CD14-positive monocyte (primary cell): ENCODE results near the gene CDYL2. TPM values are rescaled to one million over a fixed set of nuclear protein-coding genes. Genes with fewer than 3 reads are reported as not detected.

ENCODE experiments used
- DNase-seq, 3 donors: peaks; one replicate each; pipeline ENCODE4 v3.0.0-alpha.2; 2011 to 2022
- H2AFZ ChIP-seq: 2 replicates; pipeline ENCODE4 v1.6.0; 2012; ENCODE audit warnings: mild to moderate bottlenecking, low read depth, low read length, inconsistent platforms; ENCODE audit not compliant: insufficient read depth, poor library complexity, severe bottlenecking
- H3K27ac ChIP-seq, 2 donors: 1 replicate in 1 of 2; 2 replicates in 1 of 2; pipeline ENCODE4 v1.5.1; 2012 to 2013; ENCODE audit warnings: low read length in 2 of 2, control low read depth in 1 of 2, inconsistent platforms in 1 of 2, low read depth in 1 of 2, mild to moderate bottlenecking in 1 of 2
- H3K27me3 ChIP-seq, 2 donors: one replicate each; pipeline versions ENCODE4 v1.6.0 to v1.6.1; 2011 to 2013; ENCODE audit warnings: low read length in 2 of 2; ENCODE audit not compliant: control insufficient read depth in 2 of 2, insufficient read depth in 2 of 2
- H3K36me3 ChIP-seq, 2 donors: replicated peaks in 1 of 2; 1 replicate in 1 of 2; 2 replicates in 1 of 2; pipeline versions ENCODE4 v1.5.1 to v1.6.1; 2012 to 2013; ENCODE audit warnings: low read length in 2 of 2, control low read depth in 1 of 2, inconsistent platforms in 1 of 2, mild to moderate bottlenecking in 1 of 2; ENCODE audit not compliant: insufficient read depth in 2 of 2, control insufficient read depth in 1 of 2
- H3K4me1 ChIP-seq, 2 donors: 1 replicate in 1 of 2; 2 replicates in 1 of 2; pipeline versions ENCODE4 v1.5.1 to v1.6.1; 2012 to 2013; ENCODE audit warnings: low read length in 2 of 2, control low read depth in 1 of 2, inconsistent platforms in 1 of 2, mild to moderate bottlenecking in 1 of 2, moderate library complexity in 1 of 2; ENCODE audit not compliant: insufficient read depth in 2 of 2, control insufficient read depth in 1 of 2
- H3K4me2 ChIP-seq: replicated peaks from 2 replicates; pipeline ENCODE3; 2012; ENCODE audit warnings: low read length, moderate library complexity, mild to moderate bottlenecking; ENCODE audit not compliant: poor library complexity, severe bottlenecking; ENCODE audit errors: extremely low read depth
- H3K4me3 ChIP-seq, 3 experiments: fragments of 200-600 bp in 1 of 3; sonication (generic) in 1 of 3; replicated peaks in 1 of 3; 1 replicate in 2 of 3; 2 replicates in 1 of 3; pipeline ENCODE4 v1.5.1; 2011 to 2013; ENCODE audit warnings: low read length in 3 of 3, mild to moderate bottlenecking in 3 of 3, control low read depth in 2 of 3, low read depth in 2 of 3, inconsistent platforms in 1 of 3, moderate library complexity in 1 of 3
- H3K79me2 ChIP-seq: 2 replicates; pipeline ENCODE4 v1.6.0; 2012; ENCODE audit warnings: mild to moderate bottlenecking, control low read depth, inconsistent platforms, low read length, moderate library complexity; ENCODE audit not compliant: insufficient read depth
- H3K9ac ChIP-seq: 2 replicates; pipeline ENCODE4 v1.6.0; 2017; ENCODE audit warnings: low read length, mild to moderate bottlenecking; ENCODE audit not compliant: insufficient read depth, poor library complexity, severe bottlenecking
- H3K9me3 ChIP-seq, 2 donors: replicated peaks in 1 of 2; 1 replicate in 1 of 2; 2 replicates in 1 of 2; pipeline versions ENCODE4 v1.5.1 to v1.6.1; 2012 to 2013; ENCODE audit warnings: low read length in 2 of 2, control low read depth in 1 of 2; ENCODE audit not compliant: control insufficient read depth in 1 of 2, insufficient read depth in 1 of 2
- H4K20me1 ChIP-seq: 2 replicates; pipeline ENCODE4 v1.6.0; 2012; ENCODE audit warnings: mild to moderate bottlenecking, low read length, control low read depth, moderate library complexity; ENCODE audit not compliant: insufficient read depth
- H3K27ac Mint-ChIP-seq, 7 donors: one replicate each; pipeline ENCODE4 v1.8.0; 2020; ENCODE audit warnings: mild to moderate bottlenecking in 7 of 7, mixed read lengths in 7 of 7, moderate library complexity in 6 of 7, inconsistent platforms in 2 of 7
- H3K27me3 Mint-ChIP-seq, 3 donors: one replicate each; pipeline ENCODE4 v1.8.0; 2021 to 2022; ENCODE audit warnings: low read depth in 3 of 3, mild to moderate bottlenecking in 3 of 3, mixed read lengths in 3 of 3, moderate library complexity in 3 of 3, inconsistent platforms in 1 of 3
- H3K36me3 Mint-ChIP-seq, 2 donors: one replicate each; pipeline ENCODE4 v1.8.0; 2020; ENCODE audit warnings: mixed read lengths in 2 of 2, inconsistent platforms in 1 of 2, mild to moderate bottlenecking in 1 of 2
- H3K4me1 Mint-ChIP-seq: one replicate; pipeline ENCODE4 v1.8.0; 2020; ENCODE audit warnings: mild to moderate bottlenecking, mixed read lengths
- H3K4me3 Mint-ChIP-seq, 2 donors: one replicate each; pipeline ENCODE4 v1.8.0; 2020; ENCODE audit warnings: mild to moderate bottlenecking in 2 of 2, mixed read lengths in 2 of 2, moderate library complexity in 1 of 2
- H3K9me3 Mint-ChIP-seq, 7 donors: one replicate each; pipeline ENCODE4 v1.8.0; 2020 to 2022; ENCODE audit warnings: mixed read lengths in 7 of 7, mild to moderate bottlenecking in 6 of 7, moderate library complexity in 6 of 7, inconsistent platforms in 2 of 7
- CTCF ChIP-seq: fragments of 200-600 bp; IDR thresholded peaks from one replicate; pipeline ENCODE4 v1.8.0; 2022; ENCODE audit warnings: antibody characterized with exemption, mild to moderate bottlenecking
- WGBS: methylation state at CpG from one replicate; pipeline ENCODE4 v1.1.5; 2013; ENCODE audit warnings: missing lambda C conversion rate; ENCODE audit not compliant: insufficient coverage; 5-methylcytosine and 5-hydroxymethylcytosine counted together
- intact Hi-C, 2 donors: fragments of 100-400 bp; cut with micrococcal nuclease; formaldehyde crosslinking; loops; one replicate each; pipeline versions ENCODE4 v1.15.0 to v1.15.1; 2023
- polyA plus RNA-seq, 3 donors: library from polyadenylated mRNA; depleted of rRNA in 1 of 3; unstranded in 2 of 3; stranded (reverse) in 1 of 3; fragments of 300-500 nt in 2 of 3; fragments of >200 nt in 1 of 3; fragmentation: Illumina TruSeq in 2 of 3; gene quantifications; 1 replicate in 2 of 3; 2 replicates in 1 of 3; pipeline ENCODE4 v1.2.3, GENCODE V29; 2012 to 2021

The CDYL2 gene
- polyA plus RNA-seq, 3 donors: 0.42 to 2.6 (median 0.93) TPM

- Histone ChIP-seq H3K4me1 (peaks cover 30 to 33% of the 10 kb centered on the region in 2 donors), H3K36me3 (no peaks in the 10 kb centered on the region), H3K4me3 (peak overlapping the region; percentile 43 to 65 (median 58)), H3K9me3 (no peaks in the 10 kb centered on the region), H3K27me3 (peaks cover 6 to 12% of the 10 kb centered on the region in 2 donors), H3K27ac (no peak overlapping the region), H2AFZ (peak overlapping the region; percentile 48), H3K4me2 (peak overlapping the region; percentile 65), H4K20me1 (peaks cover 3% of the 10 kb centered on the region), H3K9ac (no peak overlapping the region), H3K79me2 (peaks cover 4% of the 10 kb centered on the region)
- Mint-ChIP-seq H3K9me3 (peaks cover 0 to 5% (median 0%) of the 10 kb centered on the region in 7 donors), H3K36me3 (peaks cover 4 to 6% of the 10 kb centered on the region in 2 donors), H3K4me1 (peaks cover 14% of the 10 kb centered on the region), H3K27me3 (peaks cover 8 to 14% (median 11%) of the 10 kb centered on the region in 3 donors), H3K4me3 (peak overlapping the region; percentile 99), H3K27ac (peak overlapping the region in 6 of 7 donors; percentile 26 to 78 (median 44))
- TF ChIP-seq CTCF: peak; percentile 87
- intact Hi-C loops: loop anchor here in 1 of 2 donors (5.0 kb wide), 1 partner anchor 126 kb away; no protein-coding TSS in a partner anchor
- peak; percentile 11 to 40 (median 21) for DNase-seq
- 6% methylated on average over 26 of the region's 87 CpGs for WGBS
These were observed 901 bp downstream of the CDYL2 start for GRCh38 chr16:80803339-80804055.

DNA sequence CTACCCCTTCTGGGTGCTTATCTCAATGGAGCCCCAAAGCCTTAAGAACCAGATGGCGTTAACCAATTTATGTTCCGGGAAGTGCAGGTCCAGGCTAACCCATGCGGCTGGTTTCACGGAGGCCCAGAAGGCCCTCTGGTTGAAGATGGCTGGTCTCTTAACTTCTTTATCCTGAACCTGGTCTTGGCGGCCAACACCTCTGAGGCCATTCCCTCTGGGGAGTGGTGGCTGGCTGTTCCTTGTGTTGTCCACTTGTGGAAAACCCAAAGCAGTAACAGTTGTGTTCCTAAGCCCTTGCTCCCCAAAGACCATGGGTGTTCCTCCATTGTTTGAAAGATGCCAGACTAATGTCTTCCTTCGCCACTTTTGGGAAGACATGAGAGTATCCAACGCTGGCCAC is 1.5 kb downstream of the CDYL2 start:
- peak overlapping the region in 1 of 7 donors; percentile 45 for H3K27ac Mint-ChIP-seq
- Histone ChIP-seq H3K9me3 (no peaks in the 10 kb centered on the region), H3K4me1 (peaks cover 24 to 27% of the 10 kb centered on the region in 2 donors), H3K27me3 (peaks cover 6 to 12% of the 10 kb centered on the region in 2 donors), H4K20me1 (peaks cover 3% of the 10 kb centered on the region), H3K36me3 (no peaks in the 10 kb centered on the region), H3K4me2 (peak overlapping the region; percentile 65), H3K27ac (no peak overlapping the region), H3K79me2 (peaks cover 4% of the 10 kb centered on the region), H3K9ac (no peak overlapping the region), H3K4me3 (peak overlapping the region in 2 of 3 experiments; percentile 12 to 65), H2AFZ (peak overlapping the region; percentile 48)
- intact Hi-C loops: loop anchor here in 1 of 2 donors (5.0 kb wide), 1 partner anchor 126 kb away; no protein-coding TSS in a partner anchor
- H3K9me3 Mint-ChIP-seq: peaks cover 0 to 5% (median 0%) of the 10 kb centered on the region in 7 donors
- H3K4me3 Mint-ChIP-seq: peak overlapping the region; percentile 63 to 75
- H3K4me1 Mint-ChIP-seq: peaks cover 14% of the 10 kb centered on the region
- no peak for DNase-seq
- peaks cover 8 to 14% (median 11%) of the 10 kb centered on the region in 3 donors for H3K27me3 Mint-ChIP-seq
- TF ChIP-seq CTCF: no peak
- WGBS: 98% methylated on average over 7 of the region's 7 CpGs
- peaks cover 4 to 6% of the 10 kb centered on the region in 2 donors for H3K36me3 Mint-ChIP-seq
